Measurements from ENCODE around the gene CADPS2.
"Not testable (repeated sequence)": the region's sequence is repeated elsewhere in the genome, so short reads cannot be mapped to it uniquely, and the experiment has no call there.

Gene CADPS2

GRCh38 chr7:122304996-122305421 is 581.3 kb downstream of the CADPS2 start:
- no peak for DNase-seq

DNA sequence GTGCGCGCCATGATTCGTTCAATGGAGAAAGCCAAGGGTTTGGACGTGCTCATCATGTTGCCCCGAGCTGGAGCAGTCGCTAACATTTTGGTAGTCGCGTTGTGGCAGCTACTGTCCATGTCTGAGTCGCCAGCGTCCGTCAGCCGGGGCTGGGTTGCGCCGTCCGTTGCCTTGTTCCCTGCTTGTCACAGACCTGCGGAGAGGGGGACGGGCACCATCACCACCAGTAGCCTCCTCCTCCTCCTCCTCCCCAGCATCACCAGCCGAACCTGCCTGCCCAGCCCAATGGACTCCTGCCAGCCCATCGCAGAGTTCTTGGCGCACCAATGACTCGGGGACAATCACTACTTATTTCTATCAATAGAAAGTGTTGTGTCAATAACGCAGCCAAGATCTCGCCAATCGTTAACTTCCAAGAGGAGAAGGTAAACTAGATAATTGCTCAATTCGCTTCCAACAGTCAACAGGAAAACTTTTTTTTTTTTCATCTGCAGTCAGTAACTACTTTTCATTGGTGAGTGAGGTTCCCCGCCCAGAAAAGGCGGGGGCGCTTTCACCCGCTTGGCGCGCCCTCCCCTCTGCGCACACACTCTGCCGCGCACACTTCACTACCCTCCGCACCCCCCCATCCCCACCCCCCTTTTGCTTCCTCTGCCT is 581.8 kb downstream of the CADPS2 start, which contains the start of gene FEZF1:
TSS of gene FEZF1 (minus strand) at position 432 of the 657 bp plus-strand sequence. CDS start at position 119, 313 bp downstream.
- DNase-seq: no peak

GRCh38 chr7:122303531-122304318 is 582.5 kb downstream of the CADPS2 start:
- DNase-seq: no peak

DNA sequence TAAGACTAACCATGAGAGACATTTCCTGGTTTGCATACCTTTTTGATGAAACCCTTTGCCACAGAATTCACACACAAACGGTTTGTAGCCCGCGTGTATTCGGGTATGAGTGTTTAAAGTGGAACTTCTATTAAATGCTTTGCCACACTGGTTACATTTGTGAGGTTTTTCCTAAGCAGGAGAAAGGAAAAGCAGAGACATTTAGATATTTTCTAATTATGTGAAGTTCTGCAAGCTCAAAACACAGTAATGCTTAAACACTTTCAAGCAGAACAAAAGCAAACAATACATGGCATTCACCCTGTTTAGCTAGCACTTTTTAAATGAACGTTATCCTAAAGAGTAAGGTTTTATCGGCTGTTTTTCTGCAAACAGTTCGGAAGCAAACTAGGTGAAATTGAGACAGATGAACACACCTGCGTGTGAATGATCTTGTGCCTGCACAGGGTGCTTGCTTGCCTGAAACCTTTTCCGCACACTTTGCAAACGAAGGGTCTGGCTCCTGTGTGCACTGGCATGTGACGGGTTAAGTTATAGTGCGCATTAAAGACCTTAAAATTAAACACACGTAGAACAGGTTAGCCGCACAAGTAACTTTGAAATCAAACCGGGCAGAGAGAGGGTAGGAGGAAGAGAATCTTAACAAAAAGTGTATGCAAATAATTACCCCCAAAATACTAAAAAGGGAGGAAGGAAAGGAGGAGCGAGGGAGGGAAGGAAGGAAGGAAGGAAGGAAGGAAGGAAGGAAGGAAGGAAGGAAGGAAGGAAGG is 583.3 kb downstream of the CADPS2 start:
- no peak for DNase-seq

DNA sequence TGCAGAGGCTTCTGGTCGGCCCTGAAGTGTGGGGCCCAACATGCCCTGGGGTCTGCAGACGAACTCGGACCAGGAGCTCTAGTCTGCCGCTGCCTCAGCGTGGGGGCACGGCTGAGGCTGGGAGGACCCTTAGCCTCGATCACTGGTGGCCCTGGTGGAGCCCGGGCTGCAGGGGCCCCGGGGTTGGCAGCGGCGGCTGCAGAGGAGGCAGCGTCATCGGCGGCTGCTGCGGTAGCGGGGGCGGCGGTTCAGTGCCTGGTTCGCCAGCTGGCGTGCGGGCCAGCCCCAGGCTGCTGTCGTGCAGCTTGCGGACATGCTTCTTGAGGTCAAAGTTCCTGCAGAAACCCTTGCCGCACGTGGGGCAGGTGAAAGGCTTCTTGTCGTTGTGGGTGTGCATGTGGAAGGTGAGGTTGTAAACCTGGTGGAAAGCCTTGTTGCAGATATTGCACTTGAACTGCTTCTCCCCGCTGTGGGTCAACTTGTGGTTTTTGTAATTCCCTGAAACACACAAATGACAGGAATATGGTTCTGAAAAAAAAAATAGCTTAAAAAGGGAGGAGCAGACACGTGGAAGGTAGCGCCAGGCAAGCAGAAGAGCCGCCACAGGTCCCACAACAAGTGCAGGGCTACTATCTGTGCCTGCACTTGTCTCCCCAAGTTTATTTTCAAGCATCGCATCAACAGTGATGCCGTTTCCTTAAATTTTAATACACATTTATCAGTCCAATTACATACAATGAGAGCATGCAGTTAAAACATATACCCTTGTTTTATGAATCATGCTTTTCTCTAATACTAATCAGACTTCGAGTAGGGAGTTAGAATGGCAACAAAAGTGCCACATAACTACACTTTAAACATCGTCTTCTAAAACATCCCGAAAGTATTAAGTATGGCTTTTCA is 584.2 kb downstream of the CADPS2 start:
- DNase-seq: no peak

- no peak for DNase-seq
Observed at GRCh38 chr7:122300956-122301833, 585.1 kb downstream of the CADPS2 start.

GRCh38 chr7:122300211-122300932 is 585.9 kb downstream of the CADPS2 start:
- DNase-seq: no peak

GRCh38 chr7:122299624-122300210 is 586.5 kb downstream of the CADPS2 start:
- DNase-seq: no peak

DNA sequence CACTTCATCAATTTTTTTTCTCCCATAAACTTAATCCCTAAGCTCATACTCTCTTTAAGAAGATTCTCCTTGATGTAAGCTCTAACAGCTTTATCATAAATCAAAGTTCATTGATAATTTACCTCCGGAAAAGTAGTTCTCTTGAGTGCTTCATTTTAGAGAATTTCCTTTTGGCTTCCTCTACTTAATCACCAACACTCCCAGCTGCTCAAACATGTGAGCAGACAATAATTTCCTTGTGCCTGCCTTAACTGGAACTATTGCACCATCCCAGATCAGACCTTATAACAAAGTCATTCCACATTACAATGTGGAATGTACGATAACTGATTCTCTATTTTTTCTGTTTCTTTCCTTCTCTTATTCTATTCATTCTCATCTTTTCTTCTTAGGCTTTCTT is 587.6 kb downstream of the CADPS2 start:
- DNase-seq: no peak

DNA sequence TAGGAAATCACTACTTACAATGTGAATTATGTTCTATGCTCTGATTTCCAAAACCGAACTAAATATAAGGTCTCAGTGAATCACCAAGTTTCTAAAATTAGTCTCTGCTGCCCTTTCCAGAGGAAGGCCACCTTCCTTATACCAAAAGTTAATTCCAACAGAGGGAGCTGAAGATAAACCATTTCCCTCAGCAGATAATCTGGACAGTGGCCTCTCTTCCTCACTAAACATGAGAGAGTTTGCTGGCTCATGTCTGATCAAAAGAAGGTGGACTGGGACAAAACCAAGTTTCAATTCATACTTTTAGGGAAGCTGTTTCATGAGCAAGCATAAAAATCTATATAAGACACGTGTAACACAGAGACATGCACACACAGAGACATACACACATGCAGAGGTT is 588.1 kb downstream of the CADPS2 start:
- DNase-seq: no peak

- no peak for DNase-seq
Observed at GRCh38 chr7:122291189-122291588, 595.1 kb downstream of the CADPS2 start.

DNA sequence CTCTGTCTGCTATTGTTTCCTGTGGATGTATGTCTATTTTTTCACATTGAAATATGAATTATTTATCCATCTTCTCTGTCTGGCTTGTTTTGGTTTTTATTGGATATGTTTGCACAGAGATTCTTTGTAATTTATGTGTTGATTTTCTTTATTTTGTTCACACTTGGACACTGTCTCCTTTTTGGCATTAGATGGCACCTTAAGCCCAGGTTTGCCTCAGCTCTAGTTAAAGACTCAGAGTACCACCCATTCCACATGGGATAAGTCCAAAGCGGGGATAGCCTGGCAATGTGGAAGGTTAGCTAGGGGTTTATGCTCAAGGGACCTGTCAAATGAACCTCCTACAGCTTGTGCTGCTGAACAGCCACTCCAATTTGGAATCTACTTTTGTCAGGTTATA is 595.8 kb downstream of the CADPS2 start:
- DNase-seq: no peak

DNA sequence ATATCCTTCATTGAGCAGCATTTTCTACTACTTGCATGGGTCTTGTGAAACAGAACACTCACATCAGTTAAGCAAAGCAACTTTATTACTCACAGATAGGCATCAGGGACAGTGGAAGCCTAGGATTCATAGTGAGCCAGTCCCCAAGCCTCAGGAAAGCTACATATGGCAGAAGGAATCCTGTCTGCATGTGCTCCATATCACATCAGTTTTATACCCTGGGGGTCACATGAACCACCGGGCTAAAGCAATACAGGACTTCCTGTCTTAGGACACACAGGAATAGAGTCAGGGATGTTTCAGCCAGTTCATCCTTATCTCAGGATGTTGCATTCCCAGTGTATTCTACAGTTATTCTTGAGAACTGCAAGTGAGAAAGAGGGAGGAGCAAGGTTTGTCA is 596.8 kb downstream of the CADPS2 start:
- no peak for DNase-seq

- not testable (repeated sequence) for DNase-seq
Observed at GRCh38 chr7:122284608-122285007, 601.7 kb downstream of the CADPS2 start.

- DNase-seq: no peak
Observed at GRCh38 chr7:122273117-122273516, 613.1 kb downstream of the CADPS2 start.

- no peak for DNase-seq
Observed at GRCh38 chr7:122269241-122269640, 617.0 kb downstream of the CADPS2 start.
